ENCODE measurements around the gene GNA14.

DNA sequence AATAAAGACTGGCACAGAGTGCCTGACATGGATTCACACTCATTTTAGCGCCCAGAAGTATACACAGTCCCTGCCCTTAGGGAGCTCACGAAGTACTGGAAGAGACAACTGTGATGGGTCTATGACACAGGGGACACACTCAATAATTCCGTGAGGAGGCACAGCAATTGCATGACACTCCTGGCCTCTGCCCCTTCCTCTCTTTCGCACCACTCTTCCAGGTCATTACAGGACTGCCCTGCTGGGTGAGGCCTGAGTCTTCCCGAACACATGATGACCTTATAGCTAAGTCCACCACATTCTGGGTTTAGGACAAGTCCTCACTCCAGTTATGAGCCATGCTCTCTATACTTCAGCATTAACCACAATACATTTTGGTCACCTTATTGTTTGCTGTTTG lies 134.7 kb downstream of the GNA14 start:
- TF ChIP-seq, protein P1, sequence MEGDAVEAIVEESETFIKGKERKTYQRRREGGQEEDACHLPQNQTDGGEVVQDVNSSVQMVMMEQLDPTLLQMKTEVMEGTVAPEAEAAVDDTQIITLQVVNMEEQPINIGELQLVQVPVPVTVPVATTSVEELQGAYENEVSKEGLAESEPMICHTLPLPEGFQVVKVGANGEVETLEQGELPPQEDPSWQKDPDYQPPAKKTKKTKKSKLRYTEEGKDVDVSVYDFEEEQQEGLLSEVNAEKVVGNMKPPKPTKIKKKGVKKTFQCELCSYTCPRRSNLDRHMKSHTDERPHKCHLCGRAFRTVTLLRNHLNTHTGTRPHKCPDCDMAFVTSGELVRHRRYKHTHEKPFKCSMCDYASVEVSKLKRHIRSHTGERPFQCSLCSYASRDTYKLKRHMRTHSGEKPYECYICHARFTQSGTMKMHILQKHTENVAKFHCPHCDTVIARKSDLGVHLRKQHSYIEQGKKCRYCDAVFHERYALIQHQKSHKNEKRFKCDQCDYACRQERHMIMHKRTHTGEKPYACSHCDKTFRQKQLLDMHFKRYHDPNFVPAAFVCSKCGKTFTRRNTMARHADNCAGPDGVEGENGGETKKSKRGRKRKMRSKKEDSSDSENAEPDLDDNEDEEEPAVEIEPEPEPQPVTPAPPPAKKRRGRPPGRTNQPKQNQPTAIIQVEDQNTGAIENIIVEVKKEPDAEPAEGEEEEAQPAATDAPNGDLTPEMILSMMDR (IDR thresholded peaks at IDR 0.05; ENCODE audit: extremely low read depth in 1 of 2, insufficient read depth in 1 of 2, low read depth in 1 of 2, low read length in 2 of 2): no peak
- TF ChIP-seq, protein P2, sequence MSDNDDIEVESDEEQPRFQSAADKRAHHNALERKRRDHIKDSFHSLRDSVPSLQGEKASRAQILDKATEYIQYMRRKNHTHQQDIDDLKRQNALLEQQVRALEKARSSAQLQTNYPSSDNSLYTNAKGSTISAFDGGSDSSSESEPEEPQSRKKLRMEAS (IDR thresholded peaks at IDR 0.05; ENCODE audit: insufficient read depth, insufficient read length): no peak
